DLD1 (cell line): ENCODE results near the gene LRFN3.
"Not testable (repeated sequence)": the region's sequence is repeated elsewhere in the genome, so short reads cannot be mapped to it uniquely, and the experiment has no call there.

ENCODE experiments used
- in situ Hi-C: cut with HindIII; loops from 2 replicates; pipeline ENCODE4 v1.10.0; 2017; ENCODE audit warnings: low sequenced_read_pairs

The LRFN3 gene

GRCh38 chr19:35966771-35967170 is 30.6 kb downstream of the LRFN3 start:
- in situ Hi-C loops: loop anchor here (10.0 kb wide), 1 partner anchor 112 kb away; the partner anchor contains the start of genes KIRREL2 and NPHS1

- in situ Hi-C loops: no loop called here
These were observed 37.3 kb downstream of the LRFN3 start for GRCh38 chr19:35973487-35973886.

- in situ Hi-C loops: no loop called here
These were observed 39.5 kb downstream of the LRFN3 start for GRCh38 chr19:35975608-35976214.

GRCh38 chr19:35977446-35978222 is 41.5 kb downstream of the LRFN3 start:
- in situ Hi-C loops: no loop called here

GRCh38 chr19:35978271-35978670 is 42.1 kb downstream of the LRFN3 start:
- in situ Hi-C loops: no loop called here

GRCh38 chr19:35978832-35979365 is 42.7 kb downstream of the LRFN3 start:
- in situ Hi-C loops: no loop called here

GRCh38 chr19:35980997-35981396 is 44.8 kb downstream of the LRFN3 start:
- in situ Hi-C loops: not testable (repeated sequence)

GRCh38 chr19:35983177-35983576 is 47.0 kb downstream of the LRFN3 start:
- in situ Hi-C loops: no loop called here

GRCh38 chr19:35986111-35986510 is 49.9 kb downstream of the LRFN3 start:
- in situ Hi-C loops: no loop called here

- in situ Hi-C loops: no loop called here
These were observed 50.7 kb downstream of the LRFN3 start for GRCh38 chr19:35986664-35987570.

- in situ Hi-C loops: no loop called here
These were observed 51.4 kb downstream of the LRFN3 start for GRCh38 chr19:35987571-35987896.

GRCh38 chr19:35988824-35989223 is 52.6 kb downstream of the LRFN3 start:
- in situ Hi-C loops: no loop called here

GRCh38 chr19:35990156-35990555 is 54.0 kb downstream of the LRFN3 start:
- in situ Hi-C loops: no loop called here

- in situ Hi-C loops: no loop called here
These were observed 54.9 kb downstream of the LRFN3 start for GRCh38 chr19:35990771-35991730.

- in situ Hi-C loops: no loop called here
These were observed 55.7 kb downstream of the LRFN3 start for GRCh38 chr19:35991731-35992450.

GRCh38 chr19:35992907-35993765 is 57.0 kb downstream of the LRFN3 start:
- in situ Hi-C loops: no loop called here

GRCh38 chr19:35993923-35994598 is 57.9 kb downstream of the LRFN3 start:
- in situ Hi-C loops: no loop called here
